HG02852 (cell line): ENCODE data around the gene DPYSL5.

Experiments
- ATAC-seq: cut with Tn5 transposase; IDR thresholded peaks from one replicate; pipeline ENCODE4 v1.9.1; 2021; ENCODE audit warnings: mild to moderate bottlenecking, moderate library complexity; ENCODE audit not compliant: unreplicated experiment

DPYSL5 gene

DNA sequence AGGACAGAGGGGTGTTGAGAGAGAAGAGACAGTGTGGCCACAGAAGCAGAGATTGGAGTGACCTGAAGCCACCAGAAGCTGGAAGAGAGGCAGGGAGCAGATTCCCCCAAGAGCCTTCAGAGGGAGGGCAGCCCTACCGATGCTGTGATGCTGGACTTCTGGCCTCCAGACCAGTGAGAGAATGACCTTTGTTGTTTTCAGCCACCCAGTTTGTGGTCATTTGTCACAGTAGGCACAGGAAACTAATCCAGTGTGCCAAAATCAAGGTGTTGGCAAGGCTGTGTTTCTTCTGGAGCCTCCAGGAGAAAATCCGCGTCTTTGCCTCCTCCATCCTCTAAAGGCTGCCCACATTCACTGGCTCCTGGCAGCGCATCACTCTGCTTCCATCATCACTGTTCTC, 137.9 kb downstream of the DPYSL5 start:
- no peak for ATAC-seq

GRCh38 chr2:26986576-26986975, 138.6 kb downstream of the DPYSL5 start:
- ATAC-seq, result no peak

DNA sequence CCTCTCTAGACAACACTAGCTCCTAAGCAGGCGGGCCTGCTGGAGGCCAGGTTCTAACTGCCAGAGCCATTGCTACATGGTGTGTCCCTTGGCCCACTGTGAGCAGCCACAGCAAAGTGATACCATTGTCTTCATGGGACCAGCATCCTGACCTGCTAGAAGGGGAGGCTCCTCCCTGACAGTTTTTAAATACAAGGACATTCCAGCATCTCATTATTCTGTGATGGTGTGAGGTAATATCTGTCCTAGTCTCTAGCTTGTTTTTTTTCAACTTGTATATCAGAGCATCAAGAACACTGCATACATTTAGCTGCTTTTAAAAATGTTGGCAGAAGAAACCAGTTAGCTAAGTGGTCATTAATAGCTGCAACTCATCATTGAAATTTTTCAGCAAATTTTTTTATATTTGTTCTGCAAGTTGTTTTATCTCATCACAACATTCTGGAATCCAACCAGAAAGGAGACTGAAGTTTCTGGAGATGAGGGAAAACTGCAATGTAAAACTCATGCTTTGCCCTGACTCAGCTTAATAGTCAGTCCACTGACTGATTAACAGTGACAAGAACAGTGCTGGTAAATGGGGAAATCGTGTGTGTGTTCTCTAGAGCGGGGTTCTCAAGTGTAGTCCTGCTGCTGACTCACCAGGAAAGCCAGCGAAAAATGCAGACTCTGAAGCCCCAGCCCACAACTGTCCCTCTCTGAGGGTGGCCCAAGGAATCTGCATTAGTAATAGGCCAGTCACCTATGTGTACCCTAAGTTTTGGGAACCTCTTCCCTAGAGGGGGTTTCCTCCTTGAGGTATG, 140.3 kb downstream of the DPYSL5 start:
- no peak for ATAC-seq

DNA sequence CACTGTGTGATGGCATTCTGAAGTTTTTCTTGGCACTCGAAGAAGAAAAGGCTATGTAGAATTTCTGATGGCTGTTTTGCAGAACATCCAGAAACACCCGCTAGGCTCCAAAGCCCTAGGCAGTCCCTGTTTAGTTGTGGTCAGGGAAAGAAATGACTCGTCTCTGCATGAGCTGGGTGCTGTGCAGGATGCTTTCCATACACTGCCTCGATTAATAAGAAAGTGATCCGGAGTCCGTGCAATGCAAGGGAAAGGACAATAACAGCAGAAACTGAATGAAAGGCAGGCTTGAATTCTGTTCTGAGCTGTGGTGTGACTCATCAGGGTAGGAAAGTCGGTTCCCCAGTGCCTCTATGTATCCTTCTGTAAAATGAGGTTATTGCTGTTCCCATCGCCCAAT, 141.2 kb downstream of the DPYSL5 start:
- ATAC-seq, result no peak

DNA sequence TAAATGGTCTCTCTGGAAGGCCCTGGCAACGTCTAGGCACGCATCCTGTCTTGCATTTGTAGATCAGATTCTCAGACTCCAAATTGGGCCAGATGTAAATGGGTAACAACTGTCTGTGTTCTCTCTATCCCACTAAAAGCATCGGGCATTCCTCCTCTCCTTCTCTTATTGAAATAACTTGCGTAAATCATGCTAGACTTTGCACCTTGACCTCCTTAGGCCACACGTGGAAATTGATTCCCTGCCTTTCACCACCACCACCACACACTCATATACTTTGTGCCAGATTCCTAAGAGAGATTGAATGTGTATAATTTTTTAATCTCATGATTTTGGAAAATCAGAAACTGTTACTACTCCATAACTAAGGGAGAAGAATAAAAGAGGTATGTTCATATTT, 143.8 kb downstream of the DPYSL5 start:
- no peak for ATAC-seq

DNA sequence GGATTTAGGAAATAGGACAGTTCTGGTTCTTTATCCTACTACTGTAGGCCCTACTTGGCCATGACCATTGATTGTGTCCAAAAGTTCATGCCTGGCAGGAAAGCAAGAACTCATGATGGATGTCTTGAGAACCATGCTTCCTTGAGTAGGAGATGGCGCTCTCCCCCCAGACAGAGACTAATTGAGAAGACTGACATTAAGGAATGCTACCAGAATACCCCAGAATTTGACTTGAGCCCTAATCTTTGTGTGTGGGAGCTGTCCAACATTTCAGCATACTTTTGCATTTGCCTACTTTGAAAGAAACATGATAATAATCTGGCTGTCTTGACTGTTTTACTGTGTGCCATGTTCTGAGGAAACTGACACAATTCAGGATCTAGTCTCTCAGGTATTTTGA, 145.8 kb downstream of the DPYSL5 start:
- ATAC-seq, result no peak

DNA sequence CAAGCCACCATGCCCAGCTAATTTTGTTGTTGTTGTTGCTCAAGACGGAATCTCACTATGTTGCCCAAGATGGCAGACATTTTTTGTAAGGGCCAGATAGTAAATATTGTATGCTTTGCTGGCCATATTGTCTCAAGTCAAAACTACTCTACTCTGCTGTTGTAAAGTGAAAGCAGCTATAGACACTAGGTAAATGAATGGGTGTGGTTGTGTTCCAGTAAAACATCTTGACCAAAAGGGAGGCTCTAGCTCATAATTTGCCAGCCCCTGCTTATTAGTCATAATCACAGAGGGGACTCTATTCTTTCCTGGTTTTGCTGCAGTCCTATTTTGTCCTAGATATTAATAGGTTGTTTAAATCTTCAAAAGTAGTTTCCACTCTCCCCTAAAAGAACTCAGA, 147.1 kb downstream of the DPYSL5 start:
- ATAC-seq, result no peak

GRCh38 chr2:26997394-26997793, 149.5 kb downstream of the DPYSL5 start:
- ATAC-seq, result no peak

GRCh38 chr2:26998323-26998722, 150.4 kb downstream of the DPYSL5 start:
- no peak for ATAC-seq
